KMS-11 (cell line): Measurements from ENCODE around the gene DCAF8L2.
"Not testable (repeated sequence)": the region's sequence is repeated elsewhere in the genome, so short reads cannot be mapped to it uniquely, and the experiment has no call there.

ENCODE experiments used
- H2AFZ ChIP-seq: fragments of 200-600 bp; sonication (generic); 2 replicates; pipeline ENCODE4 v1.6.1; 2016; ENCODE audit warnings: antibody characterized with exemption, mixed run types, low read depth
- H3K27ac ChIP-seq: fragments of 200-600 bp; sonication (generic); 2 replicates; pipeline ENCODE4 v1.6.1; 2016; ENCODE audit warnings: mild to moderate bottlenecking, mixed run types
- H3K27me3 ChIP-seq: fragments of 200-600 bp; sonication (generic); 2 replicates; pipeline ENCODE4 v1.6.1; 2017; ENCODE audit warnings: mild to moderate bottlenecking, low read depth, mixed run types, moderate library complexity; ENCODE audit not compliant: insufficient read depth
- H3K36me3 ChIP-seq: fragments of 200-600 bp; sonication (generic); 2 replicates; pipeline ENCODE4 v1.6.1; 2017; ENCODE audit warnings: mild to moderate bottlenecking, mixed run types; ENCODE audit not compliant: insufficient read depth
- H3K4me1 ChIP-seq: fragments of 200-600 bp; sonication (generic); 2 replicates; pipeline ENCODE4 v1.6.1; 2016; ENCODE audit warnings: mild to moderate bottlenecking, low read depth, mixed run types; ENCODE audit not compliant: poor library complexity, severe bottlenecking
- H3K4me2 ChIP-seq: fragments of 200-600 bp; sonication (generic); 2 replicates; pipeline ENCODE4 v1.7.0; 2016; ENCODE audit warnings: mild to moderate bottlenecking, mixed run types
- H3K4me3 ChIP-seq: fragments of 200-600 bp; sonication (generic); IDR thresholded peaks from 2 replicates; pipeline ENCODE4 v1.6.1; 2017; ENCODE audit warnings: low read depth, low read length, mixed read lengths; ENCODE audit not compliant: insufficient read depth
- H3K79me2 ChIP-seq: fragments of 200-600 bp; sonication (generic); 2 replicates; pipeline ENCODE4 v1.6.1; 2016; ENCODE audit warnings: low read depth, mixed run types; ENCODE audit not compliant: insufficient read depth
- H3K9ac ChIP-seq: fragments of 200-600 bp; sonication (generic); 2 replicates; pipeline ENCODE4 v1.6.1; 2016; ENCODE audit warnings: mild to moderate bottlenecking, mixed run types
- H4K20me1 ChIP-seq: fragments of 200-600 bp; sonication (generic); 2 replicates; pipeline ENCODE4 v1.6.1; 2016; ENCODE audit warnings: mild to moderate bottlenecking, mixed run types; ENCODE audit not compliant: insufficient read depth
- TF ChIP-seq, protein P1 (sequence below): fragments of 200-600 bp; sonication (generic); conservative IDR thresholded peaks from 2 replicates; pipeline ENCODE4 v1.6.1; 2017; ENCODE audit warnings: low read depth, mild to moderate bottlenecking, antibody characterized with exemption, low read length, moderate library complexity, mixed read lengths

DCAF8L2 gene

GRCh38 chrX:27590044-27590443 lies at the start of gene DCAF8L2:
DCAF8L2 (plus strand) TSS chrX:27590344; CDS start chrX:27746896, 156,552 bp downstream.
- H3K4me3 ChIP-seq: no peak within 1 kb of the TSS
- no peaks in the 10 kb centered on the region for H3K79me2 ChIP-seq
- H2AFZ ChIP-seq: no peak within 1 kb of the TSS
- no peak within 1 kb of the TSS for H3K27ac ChIP-seq
- H3K27me3 ChIP-seq: no peaks in the 10 kb centered on the region
- no peaks in the 10 kb centered on the region for H4K20me1 ChIP-seq
- no peak within 1 kb of the TSS for H3K4me2 ChIP-seq
- H3K9ac ChIP-seq: no peak within 1 kb of the TSS
- H3K36me3 ChIP-seq: no peaks in the 10 kb centered on the region
- TF ChIP-seq, protein P1, sequence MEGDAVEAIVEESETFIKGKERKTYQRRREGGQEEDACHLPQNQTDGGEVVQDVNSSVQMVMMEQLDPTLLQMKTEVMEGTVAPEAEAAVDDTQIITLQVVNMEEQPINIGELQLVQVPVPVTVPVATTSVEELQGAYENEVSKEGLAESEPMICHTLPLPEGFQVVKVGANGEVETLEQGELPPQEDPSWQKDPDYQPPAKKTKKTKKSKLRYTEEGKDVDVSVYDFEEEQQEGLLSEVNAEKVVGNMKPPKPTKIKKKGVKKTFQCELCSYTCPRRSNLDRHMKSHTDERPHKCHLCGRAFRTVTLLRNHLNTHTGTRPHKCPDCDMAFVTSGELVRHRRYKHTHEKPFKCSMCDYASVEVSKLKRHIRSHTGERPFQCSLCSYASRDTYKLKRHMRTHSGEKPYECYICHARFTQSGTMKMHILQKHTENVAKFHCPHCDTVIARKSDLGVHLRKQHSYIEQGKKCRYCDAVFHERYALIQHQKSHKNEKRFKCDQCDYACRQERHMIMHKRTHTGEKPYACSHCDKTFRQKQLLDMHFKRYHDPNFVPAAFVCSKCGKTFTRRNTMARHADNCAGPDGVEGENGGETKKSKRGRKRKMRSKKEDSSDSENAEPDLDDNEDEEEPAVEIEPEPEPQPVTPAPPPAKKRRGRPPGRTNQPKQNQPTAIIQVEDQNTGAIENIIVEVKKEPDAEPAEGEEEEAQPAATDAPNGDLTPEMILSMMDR: no peak
- H3K4me1 ChIP-seq: no peaks in the 10 kb centered on the region

GRCh38 chrX:27541161-27541560 lies 49.0 kb upstream of the DCAF8L2 start:
- not testable (repeated sequence) for H4K20me1 ChIP-seq, H3K27me3 ChIP-seq, H2AFZ ChIP-seq

GRCh38 chrX:27548624-27549023 lies 41.5 kb upstream of the DCAF8L2 start:
- TF ChIP-seq, protein P1: no peak
- Histone ChIP-seq H3K4me3 (no peak overlapping the region), H4K20me1 (no peaks in the 10 kb centered on the region), H3K36me3 (no peaks in the 10 kb centered on the region), H3K27ac (no peak overlapping the region), H2AFZ (no peak overlapping the region), H3K27me3 (no peaks in the 10 kb centered on the region), H3K4me2 (no peak overlapping the region), H3K4me1 (no peaks in the 10 kb centered on the region), H3K79me2 (no peaks in the 10 kb centered on the region), H3K9ac (no peak overlapping the region)

More at GRCh38 chrX:27541161-27541560, 49.0 kb upstream of the DCAF8L2 start:
- H3K4me3 ChIP-seq, H3K79me2 ChIP-seq, H3K27ac ChIP-seq, H3K4me1 ChIP-seq, H3K4me2 ChIP-seq, H3K9ac ChIP-seq, H3K36me3 ChIP-seq: not testable (repeated sequence)

DNA sequence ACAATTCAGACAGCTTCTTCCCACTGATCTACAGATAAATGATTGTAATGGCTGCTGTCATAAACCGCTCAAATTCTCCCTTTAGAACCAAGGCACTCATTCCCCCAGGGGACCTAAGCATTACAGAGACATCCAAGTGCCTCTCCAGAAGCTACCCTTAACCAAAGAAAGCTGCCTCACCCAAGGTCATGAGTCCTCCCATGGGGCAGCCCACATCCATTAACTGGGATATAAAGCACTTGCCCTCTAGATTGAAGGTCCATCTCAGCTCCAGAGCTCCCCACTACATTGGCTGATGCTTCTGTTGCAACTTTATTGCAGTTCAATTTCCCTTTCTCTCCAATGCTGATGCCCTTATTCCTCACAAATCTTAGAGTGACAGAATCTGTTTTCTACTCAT lies 40.5 kb upstream of the DCAF8L2 start:
- Histone ChIP-seq H3K79me2 (no peaks in the 10 kb centered on the region), H3K4me2 (no peak overlapping the region), H3K27me3 (no peaks in the 10 kb centered on the region), H3K27ac (no peak overlapping the region), H3K36me3 (no peaks in the 10 kb centered on the region), H3K9ac (no peak overlapping the region), H2AFZ (no peak overlapping the region), H4K20me1 (no peaks in the 10 kb centered on the region), H3K4me1 (no peaks in the 10 kb centered on the region), H3K4me3 (no peak overlapping the region)
- TF ChIP-seq, protein P1: no peak

DNA sequence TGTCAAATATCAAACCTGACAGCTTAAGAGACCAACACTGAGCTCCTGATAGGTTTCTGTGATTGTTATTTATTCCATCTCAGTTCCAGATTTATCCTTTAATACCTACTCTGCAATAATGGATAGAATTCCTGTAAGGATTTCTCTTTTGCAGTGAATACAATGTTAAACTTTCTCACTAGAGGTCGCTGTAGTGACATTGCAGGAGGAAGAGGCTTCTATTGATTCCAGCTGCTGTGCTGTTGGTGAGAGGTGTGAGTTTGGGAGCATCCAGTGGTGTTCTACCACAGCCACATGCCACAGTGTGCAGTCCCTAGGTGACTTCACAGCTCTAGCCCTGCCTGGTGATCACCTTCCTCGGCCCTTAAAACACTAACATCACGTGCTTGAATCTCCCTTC lies 34.6 kb upstream of the DCAF8L2 start:
- Histone ChIP-seq H2AFZ (no peak overlapping the region), H3K36me3 (no peaks in the 10 kb centered on the region), H3K4me3 (no peak overlapping the region), H3K79me2 (no peaks in the 10 kb centered on the region), H3K27me3 (no peaks in the 10 kb centered on the region), H4K20me1 (no peaks in the 10 kb centered on the region), H3K27ac (no peak overlapping the region), H3K9ac (no peak overlapping the region), H3K4me2 (no peak overlapping the region), H3K4me1 (no peaks in the 10 kb centered on the region)
- TF ChIP-seq, protein P1: peak; percentile 55; the same call in 1 of the 2 replicates
